Measurements from ENCODE around the gene GALNT1. TPM values are rescaled to one million over a fixed set of nuclear protein-coding genes. Genes with fewer than 3 reads are reported as not detected.

GALNT1 gene
- total RNA-seq, 4 donors from 2014 or later = 42.7 to 59.7 (median 54.1) TPM

GRCh38 chr18:35732162-35732561 lies 150.6 kb downstream of the GALNT1 start:
- no peak for TF ChIP-seq CTCF (IDR thresholded peaks at IDR 0.05)

GRCh38 chr18:35732636-35733035 lies 151.1 kb downstream of the GALNT1 start:
- ATAC-seq (ENCODE audit: low FRiP score) = no peak
- no peak for TF ChIP-seq CTCF (IDR thresholded peaks at IDR 0.05)
- no peak for DNase-seq (ENCODE audit: low spot score)

More at GRCh38 chr18:35732162-35732561, 150.6 kb downstream of the GALNT1 start:
- DNase-seq (ENCODE audit: low spot score) (no peak), ATAC-seq (ENCODE audit: low FRiP score) (no peak)

- no peak for ATAC-seq (ENCODE audit: low FRiP score)
- no peak for DNase-seq (ENCODE audit: low spot score)
- no peak for TF ChIP-seq CTCF (IDR thresholded peaks at IDR 0.05)
These were observed 151.9 kb downstream of the GALNT1 start for GRCh38 chr18:35733408-35733807.

DNA sequence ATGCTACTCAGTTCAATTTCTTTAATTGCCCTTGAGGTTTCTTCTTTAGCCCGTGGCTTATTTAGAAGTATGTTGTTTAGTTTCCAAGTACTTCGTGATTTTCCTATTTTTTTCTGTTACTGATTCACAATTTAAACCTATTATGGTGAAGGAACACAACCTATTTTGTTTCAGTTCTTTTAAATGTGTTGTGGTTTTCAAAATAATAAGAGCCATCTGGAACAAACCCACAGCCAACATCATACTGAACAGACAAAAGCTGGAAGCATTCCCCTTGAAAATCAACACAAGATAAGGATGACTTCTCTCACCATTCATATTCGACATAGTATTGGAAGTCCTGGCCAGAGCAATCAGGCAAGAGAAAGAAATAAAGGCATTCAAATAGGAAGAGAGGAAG lies 155.2 kb downstream of the GALNT1 start:
- no peak for TF ChIP-seq CTCF (IDR thresholded peaks at IDR 0.05)
- DNase-seq (ENCODE audit: low spot score) (no peak), ATAC-seq (ENCODE audit: low FRiP score) (no peak)

DNA sequence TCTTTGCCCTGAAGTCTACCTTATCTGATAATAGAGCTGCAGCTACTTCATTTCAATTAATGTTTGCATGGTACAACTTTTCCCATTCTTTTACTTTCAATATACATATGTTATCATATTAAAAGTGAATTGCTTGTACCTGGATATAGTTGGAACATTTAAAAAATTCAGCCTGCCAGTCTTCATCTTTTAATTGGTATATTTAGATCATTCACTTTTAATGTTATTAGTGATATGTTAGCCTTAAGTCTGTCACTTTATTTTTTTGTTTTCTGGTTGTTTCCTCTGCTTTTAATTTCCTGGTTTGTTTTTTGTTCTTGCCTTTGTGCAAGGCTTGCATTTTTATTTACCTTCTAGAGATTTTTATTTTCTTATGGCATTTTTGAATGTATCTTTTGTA lies 158.2 kb downstream of the GALNT1 start:
- TF ChIP-seq CTCF (IDR thresholded peaks at IDR 0.05) = no peak
- DNase-seq (ENCODE audit: low spot score) (no peak), ATAC-seq (ENCODE audit: low FRiP score) (no peak)

- DNase-seq (ENCODE audit: low spot score) = no peak
- no peak for TF ChIP-seq CTCF (IDR thresholded peaks at IDR 0.05)
- ATAC-seq (ENCODE audit: low FRiP score) = no peak
These were observed 159.1 kb downstream of the GALNT1 start for GRCh38 chr18:35740656-35741055.

DNA sequence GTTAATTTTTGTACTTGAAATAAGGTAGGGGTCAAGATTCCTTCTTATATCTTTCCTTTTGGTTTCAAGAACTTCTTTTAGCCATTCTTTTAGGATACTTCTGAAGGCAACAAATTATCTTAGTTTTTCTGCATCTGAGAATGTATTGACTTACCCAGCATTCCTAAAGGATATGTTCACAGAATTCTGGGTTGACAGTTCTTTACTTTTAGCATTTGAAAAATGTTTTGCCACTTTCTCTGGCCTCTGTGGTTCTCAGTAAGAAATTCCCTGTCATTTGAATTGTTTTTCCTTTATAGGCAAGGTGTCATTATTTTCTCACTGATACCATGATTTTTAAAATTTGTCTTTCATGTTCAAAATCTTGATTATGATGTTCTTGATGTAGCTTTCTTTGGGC lies 162.4 kb downstream of the GALNT1 start:
- no peak for DNase-seq (ENCODE audit: low spot score)
- no peak for TF ChIP-seq CTCF (IDR thresholded peaks at IDR 0.05)
- no peak for ATAC-seq (ENCODE audit: low FRiP score)
